ENCODE data around the gene GNS.
"Not testable (repeated sequence)": the region's sequence is repeated elsewhere in the genome, so short reads cannot be mapped to it uniquely, and the experiment has no call there.

Gene GNS

DNA sequence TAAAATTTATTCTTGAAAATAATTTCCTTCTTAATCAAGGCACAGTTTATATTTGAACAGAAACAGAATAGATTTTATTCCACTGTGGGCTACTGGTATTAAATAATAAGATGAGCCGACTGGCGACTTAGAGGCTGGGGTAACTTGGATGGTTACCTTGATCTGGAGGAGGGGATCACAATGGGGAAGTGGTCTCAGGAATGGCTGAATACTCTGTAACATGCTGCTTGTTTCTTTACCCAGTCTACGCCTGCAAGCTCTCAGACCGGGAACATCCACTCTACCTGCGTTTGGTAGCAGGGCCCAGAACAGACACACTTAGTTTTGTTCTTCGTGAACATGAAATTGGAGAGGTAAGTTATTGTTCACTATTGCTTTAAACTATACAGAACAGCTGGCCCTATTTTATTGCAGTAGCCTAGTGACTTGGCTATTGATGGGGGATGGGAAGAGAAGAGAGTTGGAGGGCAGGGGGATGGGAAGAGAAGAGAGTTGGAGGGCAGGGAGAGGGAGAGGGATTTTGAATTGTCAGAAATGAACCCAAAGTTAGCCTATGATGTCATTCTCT, 67.9 kb downstream of the GNS start:
- WGBS, 2 experiments: 32 to 45% methylated on average over 6 of the region's 6 CpGs
- no peaks in the 10 kb centered on the region for H3K27me3 ChIP-seq (ENCODE audit: control insufficient read depth, insufficient read depth, low read length, poor library complexity, severe bottlenecking)
- no peaks in the 10 kb centered on the region for H3K9me3 ChIP-seq (ENCODE audit: control insufficient read depth, low read length)
- peaks cover 22% of the 10 kb centered on the region for H3K4me1 ChIP-seq (ENCODE audit: control insufficient read depth, insufficient read depth, low read length)
- peak overlapping the region; percentile 75 for H3K27ac ChIP-seq (ENCODE audit: insufficient read depth, low read depth, low read length, poor library complexity, severe bottlenecking)
- no peaks in the 10 kb centered on the region for H3K36me3 ChIP-seq (ENCODE audit: control insufficient read depth, insufficient read depth, low read length)
- H3K4me3 ChIP-seq (ENCODE audit: insufficient read depth, low read depth, low read length): no peak overlapping the region

DNA sequence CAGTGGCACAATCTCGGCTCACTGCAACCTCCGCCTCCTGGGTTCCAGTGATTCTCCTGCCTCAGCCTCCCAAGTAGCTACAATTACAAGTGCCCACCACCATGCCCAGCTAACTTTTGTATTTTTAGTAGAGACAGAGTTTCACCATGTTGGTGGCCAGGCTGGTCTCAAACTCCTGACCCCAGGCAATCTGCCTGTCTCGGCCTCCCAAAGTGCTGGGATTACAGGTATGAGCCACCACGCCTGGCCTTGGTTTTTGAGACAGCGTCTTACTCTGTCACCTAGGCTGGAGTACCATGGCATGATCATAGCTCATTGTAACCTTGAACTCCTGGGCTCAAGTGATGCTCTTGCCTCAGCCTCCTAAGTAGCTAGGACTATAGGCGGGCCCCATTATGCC, 69.0 kb downstream of the GNS start:
- not testable (repeated sequence) for H3K4me3 ChIP-seq (ENCODE audit: insufficient read depth, low read depth, low read length); H3K9me3 ChIP-seq (ENCODE audit: control insufficient read depth, low read length); H3K36me3 ChIP-seq (ENCODE audit: control insufficient read depth, insufficient read depth, low read length); H3K27ac ChIP-seq (ENCODE audit: insufficient read depth, low read depth, low read length, poor library complexity, severe bottlenecking); H3K27me3 ChIP-seq (ENCODE audit: control insufficient read depth, insufficient read depth, low read length, poor library complexity, severe bottlenecking)
- 93% methylated on average over 6 of the region's 6 CpGs for WGBS, 2 experiments
- H3K4me1 ChIP-seq (ENCODE audit: control insufficient read depth, insufficient read depth, low read length): peaks cover 22% of the 10 kb centered on the region

DNA sequence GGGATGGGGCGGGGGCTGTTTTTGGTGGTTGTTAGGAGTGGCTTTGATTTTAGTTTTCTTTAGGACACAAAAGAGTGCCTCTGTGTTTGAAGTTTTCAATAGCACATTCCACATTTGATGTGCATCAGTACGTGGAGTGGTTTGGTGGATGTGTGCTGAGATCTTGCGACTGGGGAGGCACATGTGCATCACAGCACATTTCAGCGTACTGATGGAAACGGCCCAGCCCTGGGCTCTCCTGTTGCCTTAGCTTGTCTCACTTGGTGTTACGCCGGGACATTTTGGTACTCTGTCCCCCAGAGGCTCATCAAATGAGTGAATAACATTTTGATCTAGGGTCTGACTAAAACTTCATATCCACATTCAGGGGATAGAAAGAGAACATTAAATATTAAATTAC, 70.5 kb downstream of the GNS start:
- H3K27ac ChIP-seq (ENCODE audit: insufficient read depth, low read depth, low read length, poor library complexity, severe bottlenecking): no peak overlapping the region
- 89% methylated on average over 7 of the region's 7 CpGs for WGBS, 2 experiments
- H3K27me3 ChIP-seq (ENCODE audit: control insufficient read depth, insufficient read depth, low read length, poor library complexity, severe bottlenecking): no peaks in the 10 kb centered on the region
- H3K9me3 ChIP-seq (ENCODE audit: control insufficient read depth, low read length): no peaks in the 10 kb centered on the region
- peaks cover 16% of the 10 kb centered on the region for H3K4me1 ChIP-seq (ENCODE audit: control insufficient read depth, insufficient read depth, low read length)
- H3K4me3 ChIP-seq (ENCODE audit: insufficient read depth, low read depth, low read length): no peak overlapping the region
- no peaks in the 10 kb centered on the region for H3K36me3 ChIP-seq (ENCODE audit: control insufficient read depth, insufficient read depth, low read length)

DNA sequence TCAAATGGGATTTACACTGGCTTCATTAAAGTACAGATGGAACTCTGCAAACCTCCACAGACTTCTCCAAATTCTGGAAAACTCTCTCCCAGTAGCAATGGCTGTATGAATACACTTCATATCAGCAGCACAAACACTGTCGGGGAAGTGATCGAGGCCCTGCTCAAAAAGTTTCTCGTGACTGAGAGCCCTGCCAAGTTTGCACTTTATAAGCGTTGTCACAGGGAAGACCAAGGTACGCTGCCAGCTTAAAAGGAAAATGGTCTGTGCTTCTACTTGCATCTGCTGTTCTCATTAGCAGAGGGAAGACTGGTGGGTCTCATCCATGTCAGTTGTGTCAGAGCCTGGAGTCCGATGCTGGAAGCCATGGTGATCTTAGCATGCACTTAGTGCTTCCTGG, 71.0 kb downstream of the GNS start:
- Histone ChIP-seq H3K27me3 (ENCODE audit: control insufficient read depth, insufficient read depth, low read length, poor library complexity, severe bottlenecking) (no peaks in the 10 kb centered on the region), H3K27ac (ENCODE audit: insufficient read depth, low read depth, low read length, poor library complexity, severe bottlenecking) (peak overlapping the region; percentile 18), H3K4me1 (ENCODE audit: control insufficient read depth, insufficient read depth, low read length) (peaks cover 16% of the 10 kb centered on the region), H3K4me3 (ENCODE audit: insufficient read depth, low read depth, low read length) (no peak overlapping the region), H3K36me3 (ENCODE audit: control insufficient read depth, insufficient read depth, low read length) (no peaks in the 10 kb centered on the region), H3K9me3 (ENCODE audit: control insufficient read depth, low read length) (no peaks in the 10 kb centered on the region)
- WGBS, 2 experiments: 93 to 94% methylated on average over 6 of the region's 6 CpGs

DNA sequence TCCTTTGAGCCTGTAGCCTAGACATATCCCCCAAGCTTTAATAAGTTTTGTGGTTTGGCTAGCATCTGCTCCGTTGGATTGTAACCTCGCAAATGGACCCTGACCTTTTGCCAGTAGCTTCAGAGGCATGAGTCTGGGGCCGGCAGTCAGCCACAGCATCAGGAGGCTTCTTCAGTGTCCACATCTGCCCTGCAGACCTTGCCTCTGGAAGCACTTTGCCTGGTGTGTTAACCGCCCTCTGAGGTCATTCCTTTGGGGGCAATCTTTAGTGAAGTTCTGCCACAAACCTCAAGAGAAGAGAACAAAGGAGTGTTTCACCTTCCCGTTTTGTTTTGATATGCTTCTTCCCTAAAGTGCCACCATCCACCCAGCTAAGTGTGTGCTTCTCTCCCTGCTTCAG, 71.4 kb downstream of the GNS start:
- peaks cover 20% of the 10 kb centered on the region for H3K4me1 ChIP-seq (ENCODE audit: control insufficient read depth, insufficient read depth, low read length)
- H3K27me3 ChIP-seq (ENCODE audit: control insufficient read depth, insufficient read depth, low read length, poor library complexity, severe bottlenecking): no peaks in the 10 kb centered on the region
- peak overlapping the region; percentile 18 for H3K27ac ChIP-seq (ENCODE audit: insufficient read depth, low read depth, low read length, poor library complexity, severe bottlenecking)
- H3K4me3 ChIP-seq (ENCODE audit: insufficient read depth, low read depth, low read length): no peak overlapping the region
- no peaks in the 10 kb centered on the region for H3K36me3 ChIP-seq (ENCODE audit: control insufficient read depth, insufficient read depth, low read length)
- 85 to 86% methylated on average over 5 of the region's 5 CpGs for WGBS, 2 experiments
- H3K9me3 ChIP-seq (ENCODE audit: control insufficient read depth, low read length): no peaks in the 10 kb centered on the region

DNA sequence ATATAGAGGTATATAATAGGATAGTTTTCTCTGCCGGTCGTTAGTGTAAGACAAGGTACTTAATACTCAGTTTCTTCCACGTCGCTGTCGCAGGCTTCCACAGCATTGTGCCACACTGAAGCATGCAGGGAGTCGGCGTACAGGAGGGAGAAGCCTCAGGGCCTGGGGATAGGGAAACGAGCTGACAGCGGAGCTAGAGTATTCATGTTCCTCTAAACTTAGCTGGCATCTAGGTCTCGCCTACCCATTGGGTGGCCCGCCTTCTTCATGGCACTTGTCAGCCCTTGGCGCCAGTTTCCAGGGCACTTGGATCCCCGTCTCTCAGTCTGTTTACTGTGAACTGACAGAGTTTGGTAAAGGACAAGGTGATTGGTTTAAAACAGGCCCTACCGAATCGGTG, 73.6 kb downstream of the GNS start:
- WGBS, 2 experiments: 95% methylated on average over 15 of the region's 15 CpGs
- Histone ChIP-seq H3K9me3 (ENCODE audit: control insufficient read depth, low read length) (no peaks in the 10 kb centered on the region), H3K4me1 (ENCODE audit: control insufficient read depth, insufficient read depth, low read length) (peaks cover 9% of the 10 kb centered on the region), H3K27ac (ENCODE audit: insufficient read depth, low read depth, low read length, poor library complexity, severe bottlenecking) (no peak overlapping the region), H3K27me3 (ENCODE audit: control insufficient read depth, insufficient read depth, low read length, poor library complexity, severe bottlenecking) (no peaks in the 10 kb centered on the region), H3K4me3 (ENCODE audit: insufficient read depth, low read depth, low read length) (no peak overlapping the region), H3K36me3 (ENCODE audit: control insufficient read depth, insufficient read depth, low read length) (no peaks in the 10 kb centered on the region)

DNA sequence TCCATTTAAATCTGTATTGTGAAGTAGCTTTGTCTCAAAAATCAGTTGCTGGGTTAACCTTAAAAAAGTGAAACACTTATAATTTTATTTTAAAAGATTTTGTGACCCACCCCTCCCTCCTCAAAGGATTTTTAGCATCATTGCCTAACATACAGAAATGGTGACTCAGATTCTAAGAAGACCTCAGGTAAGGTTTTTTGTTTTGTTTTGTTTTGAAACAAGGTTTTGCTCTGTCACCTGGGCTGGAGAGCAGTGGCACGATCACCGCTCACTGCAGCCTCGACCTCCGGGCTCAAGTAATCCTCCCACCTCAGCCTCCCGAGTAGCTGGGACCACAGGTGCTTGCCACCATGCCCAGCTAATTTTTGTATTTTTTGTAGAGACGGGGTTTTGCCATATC, 74.2 kb downstream of the GNS start:
- no peak overlapping the region for H3K27ac ChIP-seq (ENCODE audit: insufficient read depth, low read depth, low read length, poor library complexity, severe bottlenecking)
- WGBS, 2 experiments: 90 to 95% methylated on average over 6 of the region's 6 CpGs
- peaks cover 9% of the 10 kb centered on the region for H3K4me1 ChIP-seq (ENCODE audit: control insufficient read depth, insufficient read depth, low read length)
- no peak overlapping the region for H3K4me3 ChIP-seq (ENCODE audit: insufficient read depth, low read depth, low read length)
- no peaks in the 10 kb centered on the region for H3K27me3 ChIP-seq (ENCODE audit: control insufficient read depth, insufficient read depth, low read length, poor library complexity, severe bottlenecking)
- H3K9me3 ChIP-seq (ENCODE audit: control insufficient read depth, low read length): no peaks in the 10 kb centered on the region
- no peaks in the 10 kb centered on the region for H3K36me3 ChIP-seq (ENCODE audit: control insufficient read depth, insufficient read depth, low read length)

DNA sequence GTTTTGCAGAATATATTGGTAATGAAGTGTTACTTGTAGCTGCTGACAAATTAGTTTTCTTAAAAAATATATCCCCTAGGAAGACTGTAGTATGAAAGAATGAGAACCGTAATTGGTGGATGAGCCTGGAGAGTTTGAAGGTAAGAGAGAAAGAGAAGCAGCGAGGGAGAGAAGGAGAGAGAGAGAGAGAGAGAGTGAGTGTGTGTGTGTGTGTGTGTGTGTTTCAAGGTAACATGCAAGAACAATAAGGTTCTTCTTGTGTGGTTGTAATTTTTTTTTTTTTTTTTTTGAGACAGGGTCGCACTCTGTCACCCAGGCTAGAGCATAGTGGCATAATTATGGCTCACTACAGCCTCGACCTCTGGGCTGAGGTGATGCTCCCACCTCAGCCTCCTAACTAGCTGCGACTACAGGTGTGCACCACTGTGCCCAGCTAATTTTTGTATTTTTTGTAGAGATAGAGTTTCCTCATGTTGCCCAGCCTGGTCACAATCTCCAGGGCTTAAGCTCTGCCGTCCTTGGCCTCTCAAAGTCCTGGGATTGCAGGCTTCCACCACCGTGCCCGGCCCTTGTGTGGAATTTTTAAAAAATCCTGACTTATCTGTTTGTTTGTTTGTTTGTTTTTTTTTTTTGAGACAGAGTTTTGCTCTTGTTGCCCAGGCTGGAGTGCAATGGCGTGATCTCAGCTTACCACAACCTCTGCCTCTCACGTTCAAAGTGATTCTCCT, 75.2 kb downstream of the GNS start:
- peaks cover 9% of the 10 kb centered on the region for H3K4me1 ChIP-seq (ENCODE audit: control insufficient read depth, insufficient read depth, low read length)
- H3K9me3 ChIP-seq (ENCODE audit: control insufficient read depth, low read length): no peaks in the 10 kb centered on the region
- H3K36me3 ChIP-seq (ENCODE audit: control insufficient read depth, insufficient read depth, low read length): no peaks in the 10 kb centered on the region
- H3K4me3 ChIP-seq (ENCODE audit: insufficient read depth, low read depth, low read length): no peak overlapping the region
- 92 to 96% methylated on average over 10 of the region's 10 CpGs for WGBS, 2 experiments
- H3K27ac ChIP-seq (ENCODE audit: insufficient read depth, low read depth, low read length, poor library complexity, severe bottlenecking): no peak overlapping the region
- H3K27me3 ChIP-seq (ENCODE audit: control insufficient read depth, insufficient read depth, low read length, poor library complexity, severe bottlenecking): no peaks in the 10 kb centered on the region

DNA sequence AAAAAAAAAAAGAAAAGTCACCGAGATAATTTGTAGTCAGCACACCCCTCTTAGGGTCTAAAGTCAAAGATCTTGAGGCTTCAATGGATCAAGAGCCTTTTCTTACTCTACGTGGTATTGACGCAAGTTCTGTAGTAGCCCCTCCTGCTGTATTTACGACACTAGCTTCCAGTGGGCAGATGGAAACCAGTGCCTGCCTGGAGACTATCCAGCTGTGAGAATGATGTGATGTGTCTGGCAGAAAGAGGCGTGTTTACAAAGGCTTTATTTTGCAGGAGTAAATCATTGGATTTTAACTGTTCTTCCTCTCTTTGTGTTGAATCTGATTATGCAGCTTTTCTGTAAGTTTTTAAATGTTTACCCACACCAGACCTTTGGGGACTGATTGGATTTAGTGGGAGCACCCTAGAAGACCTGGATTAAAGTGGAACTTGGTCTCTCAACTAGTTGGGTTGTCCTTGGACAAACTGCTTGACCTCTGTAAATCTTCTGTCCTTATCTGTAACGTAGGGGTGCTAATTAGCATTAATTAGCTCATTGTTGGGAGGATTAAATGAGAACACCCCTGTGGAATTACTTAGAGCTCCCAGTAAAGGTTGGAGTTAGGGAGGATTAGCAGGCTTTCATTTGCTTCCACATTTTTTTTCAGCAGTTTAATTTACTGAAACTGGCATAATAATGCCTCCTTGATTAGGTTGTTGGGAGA, 76.5 kb downstream of the GNS start:
- Histone ChIP-seq H3K36me3 (ENCODE audit: control insufficient read depth, insufficient read depth, low read length) (no peaks in the 10 kb centered on the region), H3K27ac (ENCODE audit: insufficient read depth, low read depth, low read length, poor library complexity, severe bottlenecking) (no peak overlapping the region), H3K27me3 (ENCODE audit: control insufficient read depth, insufficient read depth, low read length, poor library complexity, severe bottlenecking) (no peaks in the 10 kb centered on the region), H3K4me1 (ENCODE audit: control insufficient read depth, insufficient read depth, low read length) (peaks cover 8% of the 10 kb centered on the region), H3K9me3 (ENCODE audit: control insufficient read depth, low read length) (no peaks in the 10 kb centered on the region), H3K4me3 (ENCODE audit: insufficient read depth, low read depth, low read length) (no peak overlapping the region)
- 31 to 34% methylated on average over 6 of the region's 6 CpGs for WGBS, 2 experiments

DNA sequence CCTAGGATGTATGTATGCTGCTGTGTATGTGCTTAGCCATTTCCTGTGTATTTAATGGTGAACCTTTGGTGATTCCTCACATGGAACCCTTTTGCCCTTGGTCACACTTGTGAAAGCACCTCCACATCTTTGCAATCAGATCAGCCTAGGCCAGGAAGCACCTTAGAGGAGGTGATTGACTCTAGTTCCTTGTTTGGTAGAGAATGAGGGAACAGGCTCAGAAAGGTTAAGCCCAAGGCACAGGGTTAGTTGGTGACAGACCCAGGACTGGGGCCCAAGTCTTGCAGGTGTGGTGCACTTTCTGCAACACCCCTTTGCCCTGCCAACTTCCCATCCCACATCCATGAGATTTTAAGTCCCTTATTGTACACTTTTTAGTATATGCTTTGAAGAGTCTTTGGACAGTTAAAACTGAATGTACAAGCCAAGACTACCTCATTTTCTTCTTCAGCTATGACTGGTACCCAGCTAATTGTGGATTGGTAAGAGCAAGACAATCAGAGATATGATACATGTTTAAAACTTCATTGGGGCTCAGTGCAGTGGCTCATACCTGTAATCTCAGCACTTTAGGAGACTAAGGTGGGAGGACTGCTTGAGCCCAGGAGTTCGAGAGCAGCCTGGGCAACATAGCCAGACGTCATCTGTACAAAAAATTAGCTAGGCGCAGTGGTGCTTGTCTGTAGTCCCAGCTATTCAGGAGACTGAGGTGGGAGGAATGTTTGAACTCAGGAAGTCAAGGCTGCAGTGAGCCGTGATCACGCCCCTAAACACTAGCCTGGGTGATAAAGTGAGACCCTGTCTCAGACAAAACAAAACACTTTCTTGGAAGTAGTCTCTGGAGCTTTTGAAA, 77.8 kb downstream of the GNS start:
- H3K9me3 ChIP-seq (ENCODE audit: control insufficient read depth, low read length): no peaks in the 10 kb centered on the region
- no peaks in the 10 kb centered on the region for H3K36me3 ChIP-seq (ENCODE audit: control insufficient read depth, insufficient read depth, low read length)
- peaks cover 6% of the 10 kb centered on the region for H3K4me1 ChIP-seq (ENCODE audit: control insufficient read depth, insufficient read depth, low read length)
- H3K27ac ChIP-seq (ENCODE audit: insufficient read depth, low read depth, low read length, poor library complexity, severe bottlenecking): no peak overlapping the region
- no peak overlapping the region for H3K4me3 ChIP-seq (ENCODE audit: insufficient read depth, low read depth, low read length)
- 92 to 94% methylated on average over 5 of the region's 5 CpGs for WGBS, 2 experiments
- no peaks in the 10 kb centered on the region for H3K27me3 ChIP-seq (ENCODE audit: control insufficient read depth, insufficient read depth, low read length, poor library complexity, severe bottlenecking)

Measured in ectodermal cell (in vitro differentiated cells).